HG02970 (cell line): Measurements from ENCODE around the gene THBS3.
"Not testable (repeated sequence)": the region's sequence is repeated elsewhere in the genome, so short reads cannot be mapped to it uniquely, and the experiment has no call there.

Experiments used
- ATAC-seq: cut with Tn5 transposase; IDR thresholded peaks from one replicate; pipeline ENCODE4 v1.9.1; 2021; ENCODE audit warnings: mild to moderate bottlenecking, moderate library complexity, moderate number of reproducible peaks; ENCODE audit not compliant: unreplicated experiment, low FRiP score

Gene THBS3

GRCh38 chr1:155163785-155164184 is 43.9 kb downstream of the THBS3 start:
- ATAC-seq = not testable (repeated sequence)

- ATAC-seq = not testable (repeated sequence)
Measured at GRCh38 chr1:155162631-155163030, 45.1 kb downstream of the THBS3 start.

GRCh38 chr1:155160128-155160527 is 47.6 kb downstream of the THBS3 start:
- ATAC-seq = no peak

GRCh38 chr1:155158991-155159390 is 48.7 kb downstream of the THBS3 start:
- no peak for ATAC-seq

GRCh38 chr1:155155996-155156643 is 51.6 kb downstream of the THBS3 start:
- ATAC-seq = not testable (repeated sequence)
